PC-3 (cell line): ENCODE results near the gene PLEKHM3. TPM values are rescaled to one million over a fixed set of nuclear protein-coding genes. Genes with fewer than 3 reads are reported as not detected.
A peak's percentile ranks its signal among the peaks of the same experiment; 100 is the strongest.

Experiments
- ATAC-seq: fragments of 200-7000 bp; cut with Tn5 transposase; 2 replicates; pipeline ENCODE4 v1.9.1; 2020; ENCODE audit warnings: mild to moderate bottlenecking, moderate library complexity
- BruUV-seq: library from RNA; stranded (reverse); fragments of 400-500 nt; replicated peaks from 2 replicates; lab custom pipeline; 2021; lab: Mats Ljungman, UMichigan
- CTCF ChIA-PET: fragments of 300-600 bp; sonication (Branson Sonifier 250); formaldehyde crosslinking; loops from one replicate; lab custom pipeline; 2022; ENCODE audit warnings: antibody characterized with exemption; lab: Charles Lee
- POLR2A ChIA-PET: fragments of 300-600 bp; sonication (Branson Sonifier 250); formaldehyde crosslinking; loops from one replicate; lab custom pipeline; 2022; ENCODE audit warnings: antibody characterized with exemption; ENCODE audit not compliant: unreplicated experiment; lab: Charles Lee
- DNase-seq: peaks from one replicate; pipeline ENCODE4 v3.0.0-alpha.2; 2015
- H2AFZ ChIP-seq: fragments of 300-600 bp; sonication (generic); 2 replicates; pipeline ENCODE4 v1.6.0; 2016; ENCODE audit warnings: antibody characterized with exemption, low read length
- H3F3A ChIP-seq: fragments of 300-600 bp; sonication (generic); one replicate; pipeline ENCODE4 v1.6.0; 2017; ENCODE audit warnings: antibody characterized with exemption, low read length, control low read depth, mild to moderate bottlenecking; ENCODE audit not compliant: unreplicated experiment
- H3K27ac ChIP-seq: fragments of 300-600 bp; sonication (generic); 2 replicates; pipeline ENCODE4 v1.5.1; 2016; ENCODE audit warnings: mild to moderate bottlenecking, low read length
- H3K27me3 ChIP-seq: fragments of 300-600 bp; sonication (generic); 2 replicates; pipeline ENCODE4 v1.6.1; 2016; ENCODE audit warnings: low read length, mixed read lengths
- H3K36me3 ChIP-seq: fragments of 300-600 bp; sonication (generic); 2 replicates; pipeline ENCODE4 v1.6.1; 2016; ENCODE audit warnings: low read depth, mixed run types, low read length, mixed read lengths
- H3K4me1 ChIP-seq: fragments of 300-600 bp; sonication (generic); 2 replicates; pipeline ENCODE4 v1.5.1; 2016; ENCODE audit warnings: low read length; ENCODE audit not compliant: insufficient read depth
- H3K4me2 ChIP-seq: fragments of 300-600 bp; sonication (generic); 2 replicates; pipeline ENCODE4 v1.6.0; 2016; ENCODE audit warnings: low read length
- H3K4me3 ChIP-seq: fragments of 300-600 bp; sonication (generic); 2 replicates; pipeline ENCODE4 v1.5.1; 2016; ENCODE audit warnings: mild to moderate bottlenecking, low read length, mixed read lengths
- H3K79me2 ChIP-seq: fragments of 300-600 bp; sonication (generic); 2 replicates; pipeline ENCODE4 v1.6.1; 2017; ENCODE audit warnings: low read length, mixed read lengths
- H3K9ac ChIP-seq: fragments of 300-600 bp; sonication (generic); 2 replicates; pipeline ENCODE4 v1.6.0; 2016; ENCODE audit warnings: mild to moderate bottlenecking, low read length
- H3K9me2 ChIP-seq: fragments of 300-600 bp; sonication (generic); replicated peaks from 2 replicates; pipeline ENCODE4 v1.6.1; 2016; ENCODE audit warnings: mixed run types, low read length, mixed read lengths
- H3K9me3 ChIP-seq: fragments of 300-600 bp; sonication (generic); 2 replicates; pipeline ENCODE4 v1.6.1; 2016; ENCODE audit warnings: low read length, mixed read lengths
- H4K20me1 ChIP-seq: fragments of 300-600 bp; sonication (generic); 2 replicates; pipeline ENCODE4 v1.6.1; 2016; ENCODE audit warnings: low read length, mixed read lengths
- CTCF ChIP-seq: fragments of 300-600 bp; sonication (generic); conservative IDR thresholded peaks from 2 replicates; pipeline ENCODE4 v1.5.1; 2017; ENCODE audit warnings: antibody characterized with exemption, low read depth, mild to moderate bottlenecking, low read length
- EZH2 ChIP-seq: fragments of 300-600 bp; sonication (generic); IDR thresholded peaks from one replicate; pipeline ENCODE4 v1.6.1; 2017; ENCODE audit warnings: antibody characterized with exemption, mild to moderate bottlenecking, low read length; ENCODE audit not compliant: unreplicated experiment
- EZH2phosphoT487 ChIP-seq: fragments of 300-600 bp; sonication (generic); IDR thresholded peaks from 2 replicates; pipeline ENCODE4 v1.6.1; 2018; ENCODE audit warnings: mild to moderate bottlenecking, antibody characterized with exemption, low read length, borderline replicate concordance
- intact Hi-C: fragments of 100-400 bp; cut with micrococcal nuclease; formaldehyde crosslinking; loops from 2 replicates; pipeline ENCODE4 v1.9.0; 2023
- total RNA-seq: library from RNA; depleted of rRNA; stranded (reverse); fragments of >200 nt; gene quantifications from 2 replicates; pipeline ENCODE4 v1.2.3, GENCODE V29; 2014

PLEKHM3 gene
- total RNA-seq, 1 experiment from 2014 or later = 5.9 TPM

GRCh38 chr2:207930747-207931146, 94.6 kb downstream of the PLEKHM3 start:
- Histone ChIP-seq H3K9ac (no peak overlapping the region), H3K9me3 (no peaks in the 10 kb centered on the region), H2AFZ (peak overlapping the region; percentile 68), H3K27me3 (no peaks in the 10 kb centered on the region), H3K27ac (no peak overlapping the region), H3K4me3 (peak overlapping the region; percentile 48), H3K4me2 (peak overlapping the region; percentile 75), H3K36me3 (no peaks in the 10 kb centered on the region), H3K4me1 (peaks cover 8% of the 10 kb centered on the region), H3K79me2 (no peaks in the 10 kb centered on the region), H3F3A (no peaks in the 10 kb centered on the region), H3K9me2 (no peaks in the 10 kb centered on the region), H4K20me1 (no peaks in the 10 kb centered on the region)
- no peak for TF ChIP-seq EZH2phosphoT487
- no peak for TF ChIP-seq EZH2
- no peak for TF ChIP-seq CTCF
- intact Hi-C loops = no loop called here
- DNase-seq (peak; percentile 70), ATAC-seq (peak; percentile 91)
- POLR2A ChIA-PET = interaction anchor here (0.6 kb wide), 1 partner anchor 117 kb away, joined by 3 read pairs; no protein-coding TSS in a partner anchor
- CTCF ChIA-PET = no interaction called here
- no TSS peak for BruUV-seq

DNA sequence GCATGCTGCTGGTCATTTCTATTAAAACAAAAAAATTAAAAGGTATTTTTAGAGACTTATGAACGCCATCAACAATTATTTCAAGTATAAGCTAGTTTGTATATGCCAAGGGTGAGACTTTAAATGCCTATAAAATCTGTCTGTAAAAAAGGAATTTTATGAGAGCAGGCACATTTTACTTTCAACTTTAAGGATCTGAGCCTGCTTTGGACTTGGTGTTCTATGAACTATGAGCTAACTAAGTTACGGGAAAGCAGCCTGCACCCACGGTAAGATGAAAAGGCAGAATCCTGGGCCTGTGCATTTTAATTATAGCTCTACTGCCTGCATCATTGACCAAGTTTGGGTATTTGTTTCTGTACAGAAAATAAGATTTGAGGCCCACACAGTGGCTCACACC, 95.4 kb downstream of the PLEKHM3 start:
- BruUV-seq = no TSS peak
- H3K4me3 ChIP-seq = no peak overlapping the region
- H3F3A ChIP-seq = no peaks in the 10 kb centered on the region
- H3K4me1 ChIP-seq = peaks cover 8% of the 10 kb centered on the region
- H3K27me3 ChIP-seq = no peaks in the 10 kb centered on the region
- no peaks in the 10 kb centered on the region for H3K9me3 ChIP-seq
- TF ChIP-seq CTCF (no peak), EZH2phosphoT487 (no peak), EZH2 (no peak)
- H4K20me1 ChIP-seq = no peaks in the 10 kb centered on the region
- DNase-seq (no peak), ATAC-seq (no peak)
- no peak overlapping the region for H2AFZ ChIP-seq
- H3K36me3 ChIP-seq = no peaks in the 10 kb centered on the region
- H3K9ac ChIP-seq = no peak overlapping the region
- intact Hi-C loops = no loop called here
- CTCF ChIA-PET = interaction anchor here (0.8 kb wide), 1 partner anchor 142 kb away, joined by 3 read pairs; no protein-coding TSS in a partner anchor
- H3K27ac ChIP-seq = no peak overlapping the region
- no peaks in the 10 kb centered on the region for H3K79me2 ChIP-seq
- no peak overlapping the region for H3K4me2 ChIP-seq
- H3K9me2 ChIP-seq = no peaks in the 10 kb centered on the region
- POLR2A ChIA-PET = no interaction called here

GRCh38 chr2:207928079-207928478, 97.2 kb downstream of the PLEKHM3 start:
- no TSS peak for BruUV-seq

More at GRCh38 chr2:207928079-207928478, 97.2 kb downstream of the PLEKHM3 start:
- Histone ChIP-seq H4K20me1 (no peaks in the 10 kb centered on the region), H3K9ac (no peak overlapping the region), H3K79me2 (no peaks in the 10 kb centered on the region), H3F3A (no peaks in the 10 kb centered on the region), H3K36me3 (no peaks in the 10 kb centered on the region), H3K9me2 (no peaks in the 10 kb centered on the region), H3K9me3 (no peaks in the 10 kb centered on the region), H3K4me2 (no peak overlapping the region), H3K4me1 (peaks cover 8% of the 10 kb centered on the region), H3K27ac (no peak overlapping the region), H3K27me3 (no peaks in the 10 kb centered on the region), H2AFZ (no peak overlapping the region), H3K4me3 (no peak overlapping the region)
- no peak for DNase-seq
- ChIA-PET POLR2A (no interaction called here), CTCF (no interaction called here)
- ATAC-seq = no peak
- intact Hi-C loops = no loop called here
- TF ChIP-seq CTCF (no peak), EZH2 (no peak), EZH2phosphoT487 (no peak)
